GM21381 (cell line): Measurements from ENCODE around the gene NGEF.

Experiments used
- ATAC-seq: cut with Tn5 transposase; IDR thresholded peaks from one replicate; pipeline ENCODE4 v1.9.1; 2021; ENCODE audit warnings: mild to moderate bottlenecking, moderate library complexity; ENCODE audit not compliant: unreplicated experiment

Gene NGEF

GRCh38 chr2:232888099-232888836 lies 124.8 kb downstream of the NGEF start:
- ATAC-seq, result no peak

- no peak for ATAC-seq
Observed at GRCh38 chr2:232887171-232887850, 125.7 kb downstream of the NGEF start.

GRCh38 chr2:232886632-232887031 lies 126.4 kb downstream of the NGEF start:
- ATAC-seq, result no peak

GRCh38 chr2:232886176-232886575 lies 126.9 kb downstream of the NGEF start:
- ATAC-seq, result no peak

GRCh38 chr2:232885264-232885961 lies 127.6 kb downstream of the NGEF start:
- no peak for ATAC-seq

- no peak for ATAC-seq
Observed at GRCh38 chr2:232884549-232885263, 128.3 kb downstream of the NGEF start.

GRCh38 chr2:232884001-232884421 lies 129.0 kb downstream of the NGEF start:
- ATAC-seq, result no peak

- no peak for ATAC-seq
Observed at GRCh38 chr2:232883116-232883721, 129.8 kb downstream of the NGEF start.

GRCh38 chr2:232882505-232883115 lies 130.4 kb downstream of the NGEF start:
- no peak for ATAC-seq

- no peak for ATAC-seq
Observed at GRCh38 chr2:232882085-232882484, 131.0 kb downstream of the NGEF start.

GRCh38 chr2:232880764-232881351 lies 132.2 kb downstream of the NGEF start:
- no peak for ATAC-seq

- ATAC-seq, result no peak
Observed at GRCh38 chr2:232879618-232880494, 133.2 kb downstream of the NGEF start.

- ATAC-seq, result no peak
Observed at GRCh38 chr2:232878855-232879617, 134.0 kb downstream of the NGEF start.

- ATAC-seq, result no peak
Observed at GRCh38 chr2:232877940-232878511, 135.0 kb downstream of the NGEF start.

GRCh38 chr2:232876978-232877441 lies 136.0 kb downstream of the NGEF start:
- no peak for ATAC-seq

GRCh38 chr2:232876161-232876977 lies 136.7 kb downstream of the NGEF start:
- ATAC-seq, result no peak
